Liver (tissue), 2 donors: Measurements from ENCODE around the gene WRAP73.

Experiments used
- CTCF ChIP-seq: fragments of 150-350 bp; IDR thresholded peaks from 2 replicates; pipeline ENCODE4 v1.5.1; 2017; ENCODE audit warnings: improper control_type of control experiment, low read depth, low read length; ENCODE audit not compliant: missing input control
- MAX ChIP-seq: IDR thresholded peaks from 2 replicates; pipeline ENCODE4 v1.6.1; 2016; ENCODE audit warnings: antibody characterized with exemption
- donor health status: healthy.

- TF ChIP-seq CTCF, result no peak
- TF ChIP-seq MAX, result no peak
Observed at GRCh38 chr1:3612123-3612522, 37.8 kb downstream of the WRAP73 start.
